ENCODE data around the gene EN1.

DNA sequence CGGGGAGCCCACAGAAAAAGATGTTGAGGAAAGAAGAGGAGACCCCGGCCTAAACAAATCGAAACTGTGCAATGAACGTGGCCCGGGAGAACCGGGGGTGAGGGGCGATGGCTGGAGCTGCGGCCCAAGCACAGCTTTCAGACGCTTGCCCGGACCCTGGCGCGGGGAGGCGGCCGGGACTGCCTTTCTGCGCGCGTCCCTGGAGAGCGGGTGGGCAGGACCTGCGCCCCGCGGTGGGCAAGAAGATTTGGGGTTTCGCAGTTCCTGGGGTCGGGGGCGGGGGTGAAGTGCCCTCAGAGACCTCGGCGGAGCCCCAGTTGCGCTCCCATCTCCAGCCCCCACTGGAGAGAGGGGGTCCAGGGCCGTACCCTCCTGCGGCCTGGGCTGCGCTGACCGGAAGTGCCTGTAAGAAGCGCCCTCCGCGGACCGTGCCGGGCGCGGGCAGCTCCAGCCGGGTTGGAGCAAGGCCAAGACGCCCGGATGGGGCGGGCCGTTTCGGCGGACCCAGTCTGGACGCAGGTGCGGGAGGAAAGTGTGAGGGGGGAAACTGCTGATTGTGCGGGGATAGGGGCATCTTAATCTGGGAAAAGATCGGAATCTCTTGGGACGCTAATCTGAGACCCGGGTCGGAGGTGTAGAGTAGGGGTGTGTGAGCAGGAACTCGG, 11.6 kb downstream of the EN1 start:
- TF ChIP-seq, protein P1, sequence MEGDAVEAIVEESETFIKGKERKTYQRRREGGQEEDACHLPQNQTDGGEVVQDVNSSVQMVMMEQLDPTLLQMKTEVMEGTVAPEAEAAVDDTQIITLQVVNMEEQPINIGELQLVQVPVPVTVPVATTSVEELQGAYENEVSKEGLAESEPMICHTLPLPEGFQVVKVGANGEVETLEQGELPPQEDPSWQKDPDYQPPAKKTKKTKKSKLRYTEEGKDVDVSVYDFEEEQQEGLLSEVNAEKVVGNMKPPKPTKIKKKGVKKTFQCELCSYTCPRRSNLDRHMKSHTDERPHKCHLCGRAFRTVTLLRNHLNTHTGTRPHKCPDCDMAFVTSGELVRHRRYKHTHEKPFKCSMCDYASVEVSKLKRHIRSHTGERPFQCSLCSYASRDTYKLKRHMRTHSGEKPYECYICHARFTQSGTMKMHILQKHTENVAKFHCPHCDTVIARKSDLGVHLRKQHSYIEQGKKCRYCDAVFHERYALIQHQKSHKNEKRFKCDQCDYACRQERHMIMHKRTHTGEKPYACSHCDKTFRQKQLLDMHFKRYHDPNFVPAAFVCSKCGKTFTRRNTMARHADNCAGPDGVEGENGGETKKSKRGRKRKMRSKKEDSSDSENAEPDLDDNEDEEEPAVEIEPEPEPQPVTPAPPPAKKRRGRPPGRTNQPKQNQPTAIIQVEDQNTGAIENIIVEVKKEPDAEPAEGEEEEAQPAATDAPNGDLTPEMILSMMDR (IDR thresholded peaks at IDR 0.05), result no peak
- TF ChIP-seq POLR2A (IDR thresholded peaks at IDR 0.05), result no peak

All from testis (tissue), 2 donors.